DOHH2 (cell line): Measurements from ENCODE around the gene AKNA.

Experiments used
- EZH2phosphoT487 ChIP-seq: fragments of 200-600 bp; sonication (generic); IDR thresholded peaks from 2 replicates; pipeline ENCODE4 v1.6.1; 2017; ENCODE audit warnings: borderline replicate concordance, mild to moderate bottlenecking, antibody characterized with exemption, low read length, moderate library complexity, mixed read lengths
- TF ChIP-seq, protein P1 (sequence below): fragments of 200-600 bp; sonication (generic); IDR thresholded peaks from one replicate; pipeline ENCODE4 v1.5.1; 2014; ENCODE audit warnings: antibody characterized with exemption, mild to moderate bottlenecking, low read depth, low read length; ENCODE audit not compliant: poor library complexity, severe bottlenecking

DNA sequence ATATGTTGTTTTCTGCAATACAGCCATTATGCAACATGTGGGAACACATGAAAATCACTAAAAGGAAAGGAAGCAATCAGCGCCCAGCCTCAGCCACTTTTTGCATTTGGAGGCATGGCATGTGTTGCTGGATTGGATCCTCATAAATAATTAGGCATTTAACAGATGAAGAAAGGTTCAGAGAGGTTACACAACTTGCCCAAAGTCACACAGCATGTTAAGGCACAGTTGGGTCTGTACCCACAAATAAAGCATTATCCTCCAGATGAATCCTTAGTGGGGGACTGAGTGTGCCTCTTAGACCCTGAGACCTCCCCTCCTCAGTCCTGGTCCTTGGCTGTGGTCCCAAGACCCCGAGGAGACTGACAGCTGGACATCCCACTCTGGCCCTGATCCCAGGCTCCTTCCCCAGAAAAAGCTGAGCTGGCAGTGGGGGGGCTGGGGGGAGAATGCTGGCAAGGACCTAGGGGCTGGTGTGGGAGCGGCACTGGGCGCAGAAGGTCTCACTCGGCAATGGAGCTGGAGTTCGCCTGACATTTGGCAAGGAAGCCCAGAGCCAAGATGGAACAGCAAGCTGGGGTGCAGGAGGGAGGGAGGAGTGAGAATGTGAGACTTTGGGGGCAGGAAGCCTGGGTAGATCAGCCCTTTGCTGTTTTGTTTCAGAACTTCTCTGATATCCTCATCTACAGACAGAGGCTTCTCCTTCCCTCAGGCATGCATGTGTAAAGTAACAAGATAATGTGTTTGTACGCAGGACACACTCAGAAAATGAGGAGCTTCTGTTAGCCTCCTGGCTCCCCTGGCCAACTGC lies 6.9 kb upstream of the AKNA start:
- TF ChIP-seq, protein P1, sequence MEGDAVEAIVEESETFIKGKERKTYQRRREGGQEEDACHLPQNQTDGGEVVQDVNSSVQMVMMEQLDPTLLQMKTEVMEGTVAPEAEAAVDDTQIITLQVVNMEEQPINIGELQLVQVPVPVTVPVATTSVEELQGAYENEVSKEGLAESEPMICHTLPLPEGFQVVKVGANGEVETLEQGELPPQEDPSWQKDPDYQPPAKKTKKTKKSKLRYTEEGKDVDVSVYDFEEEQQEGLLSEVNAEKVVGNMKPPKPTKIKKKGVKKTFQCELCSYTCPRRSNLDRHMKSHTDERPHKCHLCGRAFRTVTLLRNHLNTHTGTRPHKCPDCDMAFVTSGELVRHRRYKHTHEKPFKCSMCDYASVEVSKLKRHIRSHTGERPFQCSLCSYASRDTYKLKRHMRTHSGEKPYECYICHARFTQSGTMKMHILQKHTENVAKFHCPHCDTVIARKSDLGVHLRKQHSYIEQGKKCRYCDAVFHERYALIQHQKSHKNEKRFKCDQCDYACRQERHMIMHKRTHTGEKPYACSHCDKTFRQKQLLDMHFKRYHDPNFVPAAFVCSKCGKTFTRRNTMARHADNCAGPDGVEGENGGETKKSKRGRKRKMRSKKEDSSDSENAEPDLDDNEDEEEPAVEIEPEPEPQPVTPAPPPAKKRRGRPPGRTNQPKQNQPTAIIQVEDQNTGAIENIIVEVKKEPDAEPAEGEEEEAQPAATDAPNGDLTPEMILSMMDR, result no peak
- no peak for TF ChIP-seq EZH2phosphoT487
